K562 (cell line): ENCODE results near the gene LILRA6. TPM values are rescaled to one million over a fixed set of nuclear protein-coding genes. Genes with fewer than 3 reads are reported as not detected.

Experiments used
- ATF6 ChIP-seq: sonication (generic); formaldehyde crosslinking; IDR thresholded peaks from 2 replicates; pipeline ENCODE4 v1.4.0; 2020; ENCODE audit warnings: mild to moderate bottlenecking, missing genetic modification reagents
- BACH1 ChIP-seq: fragments of 200-800 bp; sonication (Bioruptor generic); IDR thresholded peaks from 2 replicates; pipeline ENCODE4 v1.6.1; 2016; ENCODE audit warnings: missing genetic modification characterization, missing compliant biosample characterization
- BRCA1 ChIP-seq, 2 experiments: fragments of 450-650 bp in 1 of 2; sonication (generic) in 1 of 2; formaldehyde crosslinking in 1 of 2; IDR thresholded peaks; 2 replicates each; pipeline versions ENCODE4 v1.5.0 to v1.6.1; 2017 to 2020; ENCODE audit warnings: mild to moderate bottlenecking in 1 of 2, missing genetic modification reagents in 1 of 2
- CBFB ChIP-seq: sonication (generic); formaldehyde crosslinking; IDR thresholded peaks from 2 replicates; pipeline ENCODE4 v1.4.0; 2020; ENCODE audit warnings: mild to moderate bottlenecking, missing genetic modification reagents
- ELF2 ChIP-seq: fragments of 250-450 bp; sonication (Bioruptor Pico); IDR thresholded peaks from 2 replicates; pipeline ENCODE4 v1.5.0; 2021; ENCODE audit warnings: mild to moderate bottlenecking
- EP400 ChIP-seq: fragments of 450-650 bp; IDR thresholded peaks from 2 replicates; pipeline ENCODE4 v1.6.1; 2017; ENCODE audit warnings: antibody characterized with exemption, mild to moderate bottlenecking, moderate library complexity
- HDAC1 ChIP-seq, 2 experiments: fragments of 450-650 bp; IDR thresholded peaks; 2 replicates each; pipeline ENCODE4 v1.6.1; 2016 to 2017; ENCODE audit warnings: inconsistent platforms in 1 of 2, mild to moderate bottlenecking in 1 of 2, moderate library complexity in 1 of 2
- HDAC8 ChIP-seq: fragments of 450-650 bp; IDR thresholded peaks from 2 replicates; pipeline ENCODE4 v1.6.1; 2016; ENCODE audit warnings: mild to moderate bottlenecking, missing genetic modification characterization, moderate library complexity, missing compliant biosample characterization
- MCM5 ChIP-seq: fragments of 450-650 bp; IDR thresholded peaks from 2 replicates; pipeline ENCODE4 v1.6.1; 2016; ENCODE audit warnings: low read depth
- MEF2A ChIP-seq: IDR thresholded peaks from 2 replicates; pipeline ENCODE4 v1.6.1; 2011; ENCODE audit warnings: low read depth, mild to moderate bottlenecking, low read length, moderate library complexity; ENCODE audit not compliant: control insufficient read depth
- NBN ChIP-seq: fragments of 450-650 bp; IDR thresholded peaks from 2 replicates; pipeline ENCODE4 v1.6.1; 2016; ENCODE audit warnings: low read depth, mild to moderate bottlenecking
- NR0B1 ChIP-seq: fragments of 450-650 bp; IDR thresholded peaks from one replicate; pipeline ENCODE4 v1.6.1; 2018; ENCODE audit warnings: mild to moderate bottlenecking, moderate library complexity; ENCODE audit not compliant: partially characterized antibody
- THAP7 ChIP-seq: fragments of 250-450 bp; sonication (Bioruptor Pico); IDR thresholded peaks from 2 replicates; pipeline ENCODE4 v1.5.0; 2021
- U2AF1 ChIP-seq: fragments of 200-400 bp; formaldehyde crosslinking; optimal IDR thresholded peaks from 2 replicates; pipeline ENCODE3; 2017; ENCODE audit warnings: mild to moderate bottlenecking, low read depth, low read length, moderate library complexity
- YY1 ChIP-seq, 3 experiments: IDR thresholded peaks; 2 replicates each; pipeline ENCODE4 v1.6.1; 2011; ENCODE audit warnings: low read length in 2 of 3, mild to moderate bottlenecking in 2 of 3, moderate library complexity in 2 of 3, borderline replicate concordance in 1 of 3, control low read depth in 1 of 3, low read depth in 1 of 3; ENCODE audit not compliant: insufficient read depth in 3 of 3, insufficient replicate concordance in 2 of 3, control insufficient read depth in 1 of 3, insufficient read length in 1 of 3; ENCODE audit errors: extremely low read depth in 1 of 3
- ZBTB7A ChIP-seq: IDR thresholded peaks from 2 replicates; pipeline ENCODE4 v1.6.1; 2011; ENCODE audit warnings: low read depth, mild to moderate bottlenecking, low read length, moderate library complexity, borderline replicate concordance; ENCODE audit not compliant: control insufficient read depth
- ZNF121 ChIP-seq: sonication (generic); formaldehyde crosslinking; conservative IDR thresholded peaks from 2 replicates; pipeline ENCODE4 v1.8.0; 2022; ENCODE audit warnings: missing genetic modification reagents
- ZNF717 ChIP-seq: fragments of 250-450 bp; sonication (Bioruptor Pico); IDR thresholded peaks from 2 replicates; pipeline ENCODE4 v1.5.0; 2021
- ZNF766 ChIP-seq: fragments of 200-800 bp; sonication (Bioruptor generic); conservative IDR thresholded peaks from 2 replicates; pipeline ENCODE4 v1.6.1; 2016; ENCODE audit warnings: missing genetic modification characterization, missing compliant biosample characterization
- polyA plus RNA-seq, 8 experiments: library from polyadenylated mRNA; depleted of rRNA in 4 of 8; stranded (reverse) in 5 of 8; unstranded in 3 of 8; fragments of >200 nt; fragmentation: Nextera tagmentation in 2 of 8; fragmentation: Illumina TruSeq in 1 of 8; extraction: Ambion mirVana in 2 of 8; extraction: Trizol in 1 of 8; gene quantifications; 2 replicates each; pipeline versions ENCODE4 v1.2.1 to v1.2.3, GENCODE V29; 2011 to 2014; ENCODE audit warnings: inconsistent platforms in 1 of 8, missing spikeins in 1 of 8
- total RNA-seq, 7 experiments: library from RNA; depleted of rRNA in 6 of 7; stranded (reverse); fragments of >200 nt in 6 of 7; fragmentation: Illumina TruSeq in 2 of 7; extraction: Trizol in 2 of 7; gene quantifications; 2 replicates each; pipeline versions ENCODE4 v1.2.1 to v1.2.3, GENCODE V29; 2011 to 2021; ENCODE audit warnings: low replicate concordance in 1 of 7
- TF ChIP-seq, protein P1 (sequence below): fragments of 450-650 bp; IDR thresholded peaks from 2 replicates; pipeline ENCODE4 v1.6.1; 2016; ENCODE audit warnings: low read depth, mild to moderate bottlenecking, moderate library complexity
- TF ChIP-seq, protein P2 (sequence below): IDR thresholded peaks from 2 replicates; pipeline ENCODE4 v1.6.1; 2014; ENCODE audit warnings: antibody characterized with exemption

The LILRA6 gene
- total and polyA plus RNA-seq, 9 of the 15 experiments (the other 6 are each of a cell fraction or from before 2014, with no cell fraction given): 0.03 TPM; not detected in 8

- TF ChIP-seq, protein P1, sequence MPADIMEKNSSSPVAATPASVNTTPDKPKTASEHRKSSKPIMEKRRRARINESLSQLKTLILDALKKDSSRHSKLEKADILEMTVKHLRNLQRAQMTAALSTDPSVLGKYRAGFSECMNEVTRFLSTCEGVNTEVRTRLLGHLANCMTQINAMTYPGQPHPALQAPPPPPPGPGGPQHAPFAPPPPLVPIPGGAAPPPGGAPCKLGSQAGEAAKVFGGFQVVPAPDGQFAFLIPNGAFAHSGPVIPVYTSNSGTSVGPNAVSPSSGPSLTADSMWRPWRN: peak; percentile 90
- TF ChIP-seq CBFB (no peak), MCM5 (no peak), NBN (peak; percentile 72), HDAC8 (no peak), ATF6 (CRISPR knock-in tag) (no peak), U2AF1 (no peak), ZBTB7A (no peak; the same call in 1 of the 2 replicates), HDAC1 (IDR thresholded peaks at IDR 0.05) (peak in 1 of 2 experiments; percentile 64; a peak in 2 of 4 replicates), ZNF717 (no peak), YY1 (IDR thresholded peaks at IDR 0.05; ENCODE audit: borderline replicate concordance in 1 of 3, control insufficient read depth in 1 of 3, extremely low read depth in 1 of 3, insufficient read depth in 3 of 3, insufficient read length in 1 of 3, insufficient replicate concordance in 2 of 3, low read depth in 1 of 3, low read length in 2 of 3) (no peak), BRCA1 (IDR thresholded peaks at IDR 0.05) (no peak), BRCA1 (CRISPR knock-in tag; IDR thresholded peaks at IDR 0.05) (no peak), NR0B1 (no peak), THAP7 (CRISPR knock-in tag) (no peak), EP400 (peak; percentile 43; the same call in 1 of the 2 replicates), ZNF766 (CRISPR knock-in tag) (peak; percentile 60; the same call in 1 of the 2 replicates), BACH1 (tag) (peak; percentile 9; the same call in 1 of the 2 replicates), ELF2 (no peak), MEF2A (0 out of 2 replicates have a peak, but pooled peaks have one; percentile 61), ZNF121 (CRISPR knock-in tag) (no peak)
- TF ChIP-seq, protein P2, sequence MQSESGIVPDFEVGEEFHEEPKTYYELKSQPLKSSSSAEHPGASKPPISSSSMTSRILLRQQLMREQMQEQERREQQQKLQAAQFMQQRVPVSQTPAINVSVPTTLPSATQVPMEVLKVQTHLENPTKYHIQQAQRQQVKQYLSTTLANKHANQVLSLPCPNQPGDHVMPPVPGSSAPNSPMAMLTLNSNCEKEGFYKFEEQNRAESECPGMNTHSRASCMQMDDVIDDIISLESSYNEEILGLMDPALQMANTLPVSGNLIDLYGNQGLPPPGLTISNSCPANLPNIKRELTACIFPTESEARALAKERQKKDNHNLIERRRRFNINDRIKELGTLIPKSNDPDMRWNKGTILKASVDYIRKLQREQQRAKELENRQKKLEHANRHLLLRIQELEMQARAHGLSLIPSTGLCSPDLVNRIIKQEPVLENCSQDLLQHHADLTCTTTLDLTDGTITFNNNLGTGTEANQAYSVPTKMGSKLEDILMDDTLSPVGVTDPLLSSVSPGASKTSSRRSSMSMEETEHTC: peak; percentile 65; the same call in 1 of the 2 replicates
Observed at GRCh38 chr19:54209811-54210494, 32.6 kb downstream of the LILRA6 start (continued).
